ENCODE measurements around the gene AP3D1.
"Not testable (repeated sequence)": the region's sequence is repeated elsewhere in the genome, so short reads cannot be mapped to it uniquely, and the experiment has no call there.

AP3D1 gene

GRCh38 chr19:2149980-2150793, 1.2 kb downstream of the AP3D1 start:
- DNase-seq = no peak

GRCh38 chr19:2148482-2149135, 2.8 kb downstream of the AP3D1 start:
- DNase-seq = no peak

GRCh38 chr19:2145831-2146241, 5.5 kb downstream of the AP3D1 start:
- DNase-seq = no peak

- DNase-seq = no peak
Measured at GRCh38 chr19:2144190-2144589, 7.2 kb downstream of the AP3D1 start.

- no peak for DNase-seq
Measured at GRCh38 chr19:2142173-2142829, 9.1 kb downstream of the AP3D1 start.

GRCh38 chr19:2140138-2140569, 11.2 kb downstream of the AP3D1 start:
- DNase-seq = no peak

- DNase-seq = no peak
Measured at GRCh38 chr19:2139385-2140137, 11.8 kb downstream of the AP3D1 start.

GRCh38 chr19:2138061-2138728, 13.2 kb downstream of the AP3D1 start:
- DNase-seq = no peak

- DNase-seq = no peak
Measured at GRCh38 chr19:2136796-2137195, 14.6 kb downstream of the AP3D1 start.

GRCh38 chr19:2135474-2136402, 15.6 kb downstream of the AP3D1 start:
- no peak for DNase-seq

- no peak for DNase-seq
Measured at GRCh38 chr19:2132731-2133490, 18.5 kb downstream of the AP3D1 start.

GRCh38 chr19:2132191-2132590, 19.2 kb downstream of the AP3D1 start:
- DNase-seq = no peak

GRCh38 chr19:2131012-2131975, 20.1 kb downstream of the AP3D1 start:
- DNase-seq = not testable (repeated sequence)

- no peak for DNase-seq
Measured at GRCh38 chr19:2129892-2130770, 21.2 kb downstream of the AP3D1 start.

- DNase-seq = no peak
Measured at GRCh38 chr19:2129486-2129885, 21.9 kb downstream of the AP3D1 start.

- no peak for DNase-seq
Measured at GRCh38 chr19:2129022-2129421, 22.3 kb downstream of the AP3D1 start.

- not testable (repeated sequence) for DNase-seq
Measured at GRCh38 chr19:2128252-2128651, 23.1 kb downstream of the AP3D1 start.

GRCh38 chr19:2127758-2128157, 23.6 kb downstream of the AP3D1 start:
- peak; percentile 22 to 48 for DNase-seq

Measured in NCI-H2081 (cell line).